Uterus (tissue), 4 donors: Measurements from ENCODE around the gene LRG1. TPM values are rescaled to one million over a fixed set of nuclear protein-coding genes. Genes with fewer than 3 reads are reported as not detected.

Experiments
- DNase-seq, 2 donors: peaks; one replicate each; pipeline ENCODE4 v3.0.0-alpha.2; 2019 to 2020
- H3K27ac ChIP-seq, 2 donors: fragments of 200-600 bp; sonication (generic); 1 replicate in 1 of 2; 2 replicates in 1 of 2; pipeline ENCODE4 v1.5.1; 2016 to 2018
- H3K27me3 ChIP-seq, 2 donors: fragments of 200-600 bp; sonication (generic); one replicate each; pipeline ENCODE4 v1.5.1; 2018 to 2019; ENCODE audit warnings: control low read depth in 1 of 2
- H3K36me3 ChIP-seq, 2 donors: fragments of 200-600 bp; sonication (generic); one replicate each; pipeline ENCODE4 v1.5.1; 2019; ENCODE audit warnings: control low read depth in 1 of 2
- H3K4me1 ChIP-seq, 2 donors: fragments of 200-600 bp; sonication (generic); one replicate each; pipeline ENCODE4 v1.5.1; 2018 to 2019; ENCODE audit warnings: control low read depth in 1 of 2
- H3K4me3 ChIP-seq, 2 donors: fragments of 200-600 bp; sonication (generic); 1 replicate in 1 of 2; 2 replicates in 1 of 2; pipeline ENCODE4 v1.5.1; 2018 to 2019; ENCODE audit warnings: mild to moderate bottlenecking in 1 of 2
- H3K9me3 ChIP-seq, 2 donors: fragments of 200-600 bp; sonication (generic); one replicate each; pipeline ENCODE4 v1.5.1; 2019; ENCODE audit warnings: control low read depth in 1 of 2
- POLR2A ChIP-seq, 2 donors: fragments of 450-650 bp; IDR thresholded peaks; one replicate each; pipeline ENCODE4 v1.6.1; 2016; ENCODE audit warnings: antibody characterized with exemption in 2 of 2, mild to moderate bottlenecking in 1 of 2, moderate library complexity in 1 of 2
- intact Hi-C: fragments of 100-400 bp; cut with DNase I; formaldehyde crosslinking; loops from one replicate; pipeline ENCODE4 v1.15.1; 2023; ENCODE audit warnings: low total_unique reads
- total RNA-seq, 4 donors: library from RNA; depleted of rRNA in 3 of 4; stranded (reverse); fragments of >200 nt in 3 of 4; gene quantifications; one replicate each; pipeline versions ENCODE4 v1.1.0 to v1.2.4, GENCODE V29; 2014 to 2023
- TF ChIP-seq, protein P1 (sequence below), 4 experiments: fragments of 200-600 bp in 2 of 4; fragments of 450-650 bp in 2 of 4; sonication (generic) in 2 of 4; IDR thresholded peaks; one replicate each; pipeline ENCODE4 v1.5.1; 2016 to 2019; ENCODE audit warnings: antibody characterized with exemption in 4 of 4, mild to moderate bottlenecking in 2 of 4, moderate library complexity in 1 of 4
- donor health status: DM: yes; HTN: yes; CAD: no.

Gene LRG1
- total RNA-seq, 4 donors from 2014 or later, result 0.59 to 1.1 (median 1.1) TPM; not detected in 1

DNA sequence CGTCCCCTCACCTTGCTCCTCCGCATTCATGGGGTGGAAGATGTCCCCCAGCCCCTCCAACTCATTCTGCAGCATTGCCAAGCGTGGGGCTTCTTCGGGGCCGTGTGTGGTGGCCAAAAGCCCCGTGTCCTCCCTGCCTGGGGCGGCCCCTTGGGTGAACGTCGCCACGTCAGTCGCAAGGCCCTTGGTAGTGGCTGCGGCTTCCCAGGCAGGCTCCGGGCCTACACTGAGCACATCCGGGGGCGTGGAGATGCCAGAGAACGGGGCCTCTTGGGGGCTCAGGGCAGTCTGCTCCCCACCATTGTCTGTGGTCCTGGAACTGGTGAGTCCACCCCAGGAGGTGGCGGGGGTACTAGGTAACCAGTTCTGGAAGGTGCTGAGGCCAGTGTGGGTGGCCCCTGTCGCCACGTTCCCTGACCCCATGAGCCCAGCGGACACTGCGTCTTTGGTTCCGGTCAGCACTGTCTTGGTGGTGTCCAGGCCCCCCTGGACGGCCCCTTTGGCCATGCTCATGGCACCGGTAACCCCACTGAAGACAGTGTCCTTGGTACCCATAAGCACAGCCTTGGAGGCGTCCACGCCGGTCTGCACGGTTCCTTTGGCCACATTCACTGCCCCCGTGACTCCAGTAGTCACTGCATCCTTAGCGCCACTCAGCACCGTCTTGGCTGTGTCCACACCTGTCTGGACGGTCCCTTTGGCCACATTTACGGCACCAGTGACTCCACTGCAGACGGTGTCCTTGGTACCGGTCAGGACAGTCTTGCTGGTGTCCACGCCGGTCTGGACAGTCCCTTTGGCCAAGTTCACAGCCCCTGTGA, 29.2 kb downstream of the LRG1 start:
- H3K36me3 ChIP-seq, result no peaks in the 10 kb centered on the region
- TF ChIP-seq, protein P1, sequence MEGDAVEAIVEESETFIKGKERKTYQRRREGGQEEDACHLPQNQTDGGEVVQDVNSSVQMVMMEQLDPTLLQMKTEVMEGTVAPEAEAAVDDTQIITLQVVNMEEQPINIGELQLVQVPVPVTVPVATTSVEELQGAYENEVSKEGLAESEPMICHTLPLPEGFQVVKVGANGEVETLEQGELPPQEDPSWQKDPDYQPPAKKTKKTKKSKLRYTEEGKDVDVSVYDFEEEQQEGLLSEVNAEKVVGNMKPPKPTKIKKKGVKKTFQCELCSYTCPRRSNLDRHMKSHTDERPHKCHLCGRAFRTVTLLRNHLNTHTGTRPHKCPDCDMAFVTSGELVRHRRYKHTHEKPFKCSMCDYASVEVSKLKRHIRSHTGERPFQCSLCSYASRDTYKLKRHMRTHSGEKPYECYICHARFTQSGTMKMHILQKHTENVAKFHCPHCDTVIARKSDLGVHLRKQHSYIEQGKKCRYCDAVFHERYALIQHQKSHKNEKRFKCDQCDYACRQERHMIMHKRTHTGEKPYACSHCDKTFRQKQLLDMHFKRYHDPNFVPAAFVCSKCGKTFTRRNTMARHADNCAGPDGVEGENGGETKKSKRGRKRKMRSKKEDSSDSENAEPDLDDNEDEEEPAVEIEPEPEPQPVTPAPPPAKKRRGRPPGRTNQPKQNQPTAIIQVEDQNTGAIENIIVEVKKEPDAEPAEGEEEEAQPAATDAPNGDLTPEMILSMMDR (IDR thresholded peaks at IDR 0.05), result no peak
- TF ChIP-seq POLR2A (IDR thresholded peaks at IDR 0.05), result no peak
- no peak overlapping the region for H3K4me3 ChIP-seq
- no peak for DNase-seq
- H3K27me3 ChIP-seq, result no peaks in the 10 kb centered on the region
- no peaks in the 10 kb centered on the region for H3K9me3 ChIP-seq
- no peaks in the 10 kb centered on the region for H3K4me1 ChIP-seq
- H3K27ac ChIP-seq, result no peak overlapping the region
- intact Hi-C loops, result no loop called here

DNA sequence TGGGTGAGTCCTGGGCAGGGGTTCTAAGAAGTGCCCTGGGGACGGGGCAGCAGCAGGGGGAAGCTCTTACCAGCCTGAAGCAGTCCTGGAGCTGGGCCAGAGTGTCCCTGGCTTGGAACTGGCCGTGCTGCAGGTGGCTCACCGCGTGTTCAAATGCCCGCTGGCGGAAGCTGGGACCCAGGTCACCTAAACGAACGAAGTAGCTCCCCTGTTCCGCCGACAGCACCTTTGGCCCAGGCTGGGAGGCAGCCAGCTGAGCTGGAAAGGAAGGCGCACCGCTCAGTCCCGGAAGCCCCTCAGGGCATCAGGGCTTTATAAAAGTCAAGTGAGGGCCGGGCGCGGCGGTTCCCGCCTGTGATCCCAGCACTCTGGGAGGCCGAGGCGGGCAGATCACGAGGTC, 31.1 kb downstream of the LRG1 start:
- no peaks in the 10 kb centered on the region for H3K27me3 ChIP-seq
- no peak overlapping the region for H3K27ac ChIP-seq
- no peaks in the 10 kb centered on the region for H3K36me3 ChIP-seq
- no peak overlapping the region for H3K4me3 ChIP-seq
- TF ChIP-seq POLR2A (IDR thresholded peaks at IDR 0.05), result no peak
- TF ChIP-seq, protein P1 (IDR thresholded peaks at IDR 0.05), result no peak
- no peaks in the 10 kb centered on the region for H3K9me3 ChIP-seq
- no peaks in the 10 kb centered on the region for H3K4me1 ChIP-seq
- DNase-seq, result no peak
- intact Hi-C loops, result no loop called here

DNA sequence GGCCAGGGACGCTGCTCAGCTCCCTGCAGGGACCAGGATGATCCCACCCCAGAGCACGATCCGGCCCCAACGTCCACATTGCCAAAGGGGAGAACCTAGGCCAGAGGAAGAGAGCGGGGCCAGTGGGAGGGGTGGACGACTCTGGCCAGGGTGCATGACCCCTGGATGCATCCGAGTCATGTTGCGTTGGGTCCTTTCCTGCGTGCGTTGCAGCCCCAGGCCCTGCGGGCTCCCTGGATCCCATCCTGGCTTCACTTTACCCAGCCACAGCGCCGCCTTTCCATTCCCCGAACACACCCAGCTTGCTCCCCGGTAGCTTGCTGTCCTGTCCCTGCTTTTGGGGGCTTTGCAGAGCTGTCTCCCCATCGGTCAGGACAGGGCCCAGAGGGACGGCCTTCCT, 32.0 kb downstream of the LRG1 start:
- Histone ChIP-seq H3K9me3 (no peaks in the 10 kb centered on the region), H3K27me3 (no peaks in the 10 kb centered on the region), H3K4me1 (no peaks in the 10 kb centered on the region), H3K36me3 (no peaks in the 10 kb centered on the region), H3K4me3 (no peak overlapping the region), H3K27ac (no peak overlapping the region)
- DNase-seq, result no peak
- intact Hi-C loops, result no loop called here
- TF ChIP-seq, protein P1 (IDR thresholded peaks at IDR 0.05), result no peak
- TF ChIP-seq POLR2A (IDR thresholded peaks at IDR 0.05), result no peak

DNA sequence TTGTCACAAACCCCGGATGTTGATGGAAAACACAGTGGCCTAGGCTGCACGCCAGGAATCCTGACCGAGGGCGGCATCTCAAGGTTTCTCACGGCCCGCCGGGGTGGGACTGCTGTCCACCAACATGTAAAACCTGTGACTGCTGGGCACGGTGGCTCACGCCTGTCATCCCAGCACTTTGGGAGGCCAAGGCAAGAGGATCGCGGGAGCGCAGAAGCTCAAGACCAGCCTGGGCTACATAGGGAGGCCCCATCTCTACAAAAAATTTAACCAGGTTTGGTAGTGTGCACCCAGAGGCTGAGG, 32.7 kb downstream of the LRG1 start:
- H3K9me3 ChIP-seq, result no peaks in the 10 kb centered on the region
- H3K27ac ChIP-seq, result no peak overlapping the region
- no peak overlapping the region for H3K4me3 ChIP-seq
- no peaks in the 10 kb centered on the region for H3K36me3 ChIP-seq
- no peak for DNase-seq
- intact Hi-C loops, result no loop called here
- no peaks in the 10 kb centered on the region for H3K4me1 ChIP-seq
- TF ChIP-seq POLR2A (IDR thresholded peaks at IDR 0.05), result peak in 1 of 2 donors; percentile 5
- TF ChIP-seq, protein P1 (IDR thresholded peaks at IDR 0.05), result no peak
- no peaks in the 10 kb centered on the region for H3K27me3 ChIP-seq

DNA sequence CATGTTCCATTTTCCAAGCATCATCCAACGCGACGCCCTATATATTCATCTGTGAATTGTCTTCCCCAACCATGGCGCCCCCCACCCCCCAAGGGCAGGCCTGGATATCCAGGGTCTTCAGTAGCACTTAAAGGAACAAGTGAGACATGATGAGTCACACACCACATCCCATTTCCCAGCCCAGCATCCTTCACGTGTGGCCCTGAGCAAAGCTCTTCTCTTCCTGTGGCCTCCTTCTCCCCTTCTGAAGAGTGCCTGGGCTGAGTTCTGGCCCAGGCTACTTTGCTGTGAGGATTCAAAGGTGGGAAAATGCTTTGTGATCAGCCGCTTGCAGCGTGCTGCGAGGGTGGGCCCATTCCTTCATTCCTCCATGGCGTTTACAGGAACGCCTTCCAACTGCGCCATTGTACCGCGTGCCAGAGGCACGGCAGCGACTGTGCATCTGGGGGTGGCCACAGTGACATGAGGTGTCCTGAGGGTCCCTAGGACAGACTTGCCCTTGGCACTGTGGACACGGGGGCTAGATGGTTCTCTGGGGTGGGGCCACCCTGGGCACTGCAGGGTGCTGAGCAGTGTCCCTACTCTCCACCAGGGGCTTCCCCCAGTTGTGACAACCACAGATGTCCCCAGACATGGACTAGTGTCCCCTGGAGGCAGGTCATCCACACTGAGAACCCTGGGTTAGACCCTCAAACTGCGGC, 33.2 kb downstream of the LRG1 start:
- no peaks in the 10 kb centered on the region for H3K36me3 ChIP-seq

More for the DNA sequence above, 33.2 kb downstream of the LRG1 start:
- H3K27ac ChIP-seq, result no peak overlapping the region
- no peak for DNase-seq
- no peaks in the 10 kb centered on the region for H3K9me3 ChIP-seq
- no peak overlapping the region for H3K4me3 ChIP-seq
- H3K27me3 ChIP-seq, result no peaks in the 10 kb centered on the region
- TF ChIP-seq, protein P1 (IDR thresholded peaks at IDR 0.05), result no peak
- TF ChIP-seq POLR2A (IDR thresholded peaks at IDR 0.05), result no peak
- intact Hi-C loops, result no loop called here
- H3K4me1 ChIP-seq, result no peaks in the 10 kb centered on the region
